ENCODE data around the gene ARFRP1.

DNA sequence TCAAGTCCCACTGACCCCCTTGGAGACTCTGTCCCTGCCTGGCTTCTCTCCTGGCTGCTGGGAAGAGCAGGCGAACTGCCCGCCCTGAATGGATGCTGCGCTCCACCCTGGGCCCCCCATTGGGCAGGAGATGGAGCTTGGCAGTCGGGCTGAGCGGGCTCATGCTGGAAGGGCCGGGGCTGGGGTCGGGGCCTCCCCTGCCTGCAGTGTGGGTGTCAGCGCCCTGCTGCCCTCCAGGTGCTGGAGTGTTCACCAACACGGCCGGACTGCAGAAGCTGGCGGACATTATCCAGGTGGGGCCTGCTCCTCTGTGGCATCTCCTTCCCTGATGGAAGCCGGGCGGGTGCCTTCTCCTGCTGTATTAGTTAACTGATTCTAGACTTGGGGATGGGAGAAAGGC, 27.3 kb downstream of the ARFRP1 start:
- TF ChIP-seq, protein P1, sequence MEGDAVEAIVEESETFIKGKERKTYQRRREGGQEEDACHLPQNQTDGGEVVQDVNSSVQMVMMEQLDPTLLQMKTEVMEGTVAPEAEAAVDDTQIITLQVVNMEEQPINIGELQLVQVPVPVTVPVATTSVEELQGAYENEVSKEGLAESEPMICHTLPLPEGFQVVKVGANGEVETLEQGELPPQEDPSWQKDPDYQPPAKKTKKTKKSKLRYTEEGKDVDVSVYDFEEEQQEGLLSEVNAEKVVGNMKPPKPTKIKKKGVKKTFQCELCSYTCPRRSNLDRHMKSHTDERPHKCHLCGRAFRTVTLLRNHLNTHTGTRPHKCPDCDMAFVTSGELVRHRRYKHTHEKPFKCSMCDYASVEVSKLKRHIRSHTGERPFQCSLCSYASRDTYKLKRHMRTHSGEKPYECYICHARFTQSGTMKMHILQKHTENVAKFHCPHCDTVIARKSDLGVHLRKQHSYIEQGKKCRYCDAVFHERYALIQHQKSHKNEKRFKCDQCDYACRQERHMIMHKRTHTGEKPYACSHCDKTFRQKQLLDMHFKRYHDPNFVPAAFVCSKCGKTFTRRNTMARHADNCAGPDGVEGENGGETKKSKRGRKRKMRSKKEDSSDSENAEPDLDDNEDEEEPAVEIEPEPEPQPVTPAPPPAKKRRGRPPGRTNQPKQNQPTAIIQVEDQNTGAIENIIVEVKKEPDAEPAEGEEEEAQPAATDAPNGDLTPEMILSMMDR (IDR thresholded peaks at IDR 0.05) = no peak
- TF ChIP-seq EP300 (IDR thresholded peaks at IDR 0.05; ENCODE audit: low read depth) (no peak), POLR2AphosphoS5 (IDR thresholded peaks at IDR 0.05) (no peak)

Data from transverse colon (tissue), 4 donors.